Measurements from ENCODE around the gene SETD2. TPM values are rescaled to one million over a fixed set of nuclear protein-coding genes. Genes with fewer than 3 reads are reported as not detected.

The SETD2 gene
- total and polyA plus RNA-seq, 2 experiments from 2014 or later = 14.2 to 36.0 TPM

DNA sequence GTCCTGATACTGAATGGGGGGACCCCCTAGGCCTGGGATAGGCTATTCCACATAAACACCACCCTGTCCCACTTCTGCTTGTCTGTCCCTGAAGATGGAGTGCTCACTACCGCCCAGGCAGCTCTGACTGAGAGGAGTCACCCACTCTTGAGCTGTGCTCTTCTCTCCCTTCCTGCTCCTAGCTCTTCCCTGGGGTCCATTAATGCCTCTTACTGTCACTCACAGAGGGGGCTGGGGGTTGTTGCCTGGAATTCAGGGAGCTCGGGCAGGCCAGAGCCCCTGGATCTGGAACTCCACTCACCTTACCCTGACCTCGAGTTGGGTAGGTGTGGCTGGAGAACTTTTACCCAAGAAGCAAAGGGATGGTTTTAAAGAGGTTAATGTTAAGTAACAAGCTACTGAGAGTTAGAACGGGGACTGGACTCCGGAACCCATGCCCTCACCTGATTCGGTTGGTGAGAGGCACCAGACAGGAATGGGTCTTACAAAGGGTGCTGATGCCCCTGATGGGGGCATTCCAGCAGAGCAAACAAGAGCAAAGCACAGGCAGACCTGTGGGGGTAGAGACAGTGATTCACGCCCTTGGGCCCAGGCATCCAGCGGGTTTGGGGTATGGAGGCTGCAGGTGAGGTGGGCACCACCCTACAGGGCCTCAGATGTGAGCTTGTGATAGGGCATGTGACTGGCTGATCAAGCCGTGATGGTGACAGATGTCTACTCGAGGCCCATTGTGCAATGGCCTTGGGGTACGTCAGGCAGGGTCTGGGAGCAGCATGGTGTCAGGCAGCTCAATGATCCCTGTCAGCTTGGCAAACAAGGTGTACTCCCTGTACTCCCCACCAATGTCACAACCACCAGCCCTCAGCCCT is 179.1 kb downstream of the SETD2 start:
- peaks cover 10% of the 10 kb centered on the region for H3K4me1 ChIP-seq (ENCODE audit: low read depth)
- H3K36me3 ChIP-seq = no peaks in the 10 kb centered on the region
- H3K27me3 ChIP-seq = no peaks in the 10 kb centered on the region
- no peaks in the 10 kb centered on the region for H3K9me3 ChIP-seq (ENCODE audit: low read depth)
- no peak overlapping the region for H3K4me3 ChIP-seq
- DNase-seq (ENCODE audit: low read depth in 1 of 2, low spot score in 1 of 2) = no peak
- H3K27ac ChIP-seq = no peak overlapping the region
- TF ChIP-seq CTCF (IDR thresholded peaks at IDR 0.05; ENCODE audit: low read depth, low read length) = no peak

DNA sequence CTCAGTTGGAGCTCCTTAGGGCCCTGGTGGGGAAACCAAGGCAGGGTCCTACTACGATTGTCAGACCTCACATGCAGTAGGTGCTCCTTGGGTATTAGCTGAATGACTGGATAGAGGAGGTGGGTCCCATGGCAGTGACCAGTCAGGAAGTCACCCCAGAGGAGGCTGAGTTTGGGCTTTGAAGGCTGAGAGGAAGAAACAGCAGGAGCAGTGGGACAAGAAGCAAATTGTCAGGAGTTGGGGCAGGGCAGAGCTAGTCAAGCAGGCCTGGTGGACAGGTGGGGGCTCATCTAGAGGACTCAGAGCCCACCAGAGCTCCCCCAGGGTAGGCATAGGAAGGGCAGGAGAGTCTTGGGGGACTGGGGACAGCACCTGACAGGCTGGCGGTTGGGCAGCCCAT is 181.4 kb downstream of the SETD2 start:
- no peaks in the 10 kb centered on the region for H3K9me3 ChIP-seq (ENCODE audit: low read depth)
- peaks cover 10% of the 10 kb centered on the region for H3K4me1 ChIP-seq (ENCODE audit: low read depth)
- no peak for DNase-seq (ENCODE audit: low read depth in 1 of 2, low spot score in 1 of 2)
- no peak overlapping the region for H3K27ac ChIP-seq
- H3K36me3 ChIP-seq = no peaks in the 10 kb centered on the region
- no peaks in the 10 kb centered on the region for H3K27me3 ChIP-seq
- no peak overlapping the region for H3K4me3 ChIP-seq
- no peak for TF ChIP-seq CTCF (IDR thresholded peaks at IDR 0.05; ENCODE audit: low read depth, low read length)

GRCh38 chr3:46981932-46982471 is 181.9 kb downstream of the SETD2 start:
- Histone ChIP-seq H3K9me3 (ENCODE audit: low read depth) (no peaks in the 10 kb centered on the region), H3K4me3 (no peak overlapping the region), H3K27ac (no peak overlapping the region), H3K4me1 (ENCODE audit: low read depth) (peaks cover 8% of the 10 kb centered on the region), H3K27me3 (no peaks in the 10 kb centered on the region), H3K36me3 (no peaks in the 10 kb centered on the region)
- TF ChIP-seq CTCF (IDR thresholded peaks at IDR 0.05; ENCODE audit: low read depth, low read length) = no peak
- DNase-seq (ENCODE audit: low read depth in 1 of 2, low spot score in 1 of 2) = no peak

- no peak for TF ChIP-seq CTCF (IDR thresholded peaks at IDR 0.05; ENCODE audit: low read depth, low read length)
- H3K4me3 ChIP-seq = peak overlapping the region; percentile 68
- no peaks in the 10 kb centered on the region for H3K36me3 ChIP-seq
- H3K9me3 ChIP-seq (ENCODE audit: low read depth) = no peaks in the 10 kb centered on the region
- no peak overlapping the region for H3K27ac ChIP-seq
- peaks cover 4% of the 10 kb centered on the region for H3K4me1 ChIP-seq (ENCODE audit: low read depth)
- no peaks in the 10 kb centered on the region for H3K27me3 ChIP-seq
- peak in 1 of 2 donors; percentile 47 for DNase-seq (ENCODE audit: low read depth in 1 of 2, low spot score in 1 of 2)
These were observed 183.9 kb downstream of the SETD2 start for GRCh38 chr3:46979958-46980497.

DNA sequence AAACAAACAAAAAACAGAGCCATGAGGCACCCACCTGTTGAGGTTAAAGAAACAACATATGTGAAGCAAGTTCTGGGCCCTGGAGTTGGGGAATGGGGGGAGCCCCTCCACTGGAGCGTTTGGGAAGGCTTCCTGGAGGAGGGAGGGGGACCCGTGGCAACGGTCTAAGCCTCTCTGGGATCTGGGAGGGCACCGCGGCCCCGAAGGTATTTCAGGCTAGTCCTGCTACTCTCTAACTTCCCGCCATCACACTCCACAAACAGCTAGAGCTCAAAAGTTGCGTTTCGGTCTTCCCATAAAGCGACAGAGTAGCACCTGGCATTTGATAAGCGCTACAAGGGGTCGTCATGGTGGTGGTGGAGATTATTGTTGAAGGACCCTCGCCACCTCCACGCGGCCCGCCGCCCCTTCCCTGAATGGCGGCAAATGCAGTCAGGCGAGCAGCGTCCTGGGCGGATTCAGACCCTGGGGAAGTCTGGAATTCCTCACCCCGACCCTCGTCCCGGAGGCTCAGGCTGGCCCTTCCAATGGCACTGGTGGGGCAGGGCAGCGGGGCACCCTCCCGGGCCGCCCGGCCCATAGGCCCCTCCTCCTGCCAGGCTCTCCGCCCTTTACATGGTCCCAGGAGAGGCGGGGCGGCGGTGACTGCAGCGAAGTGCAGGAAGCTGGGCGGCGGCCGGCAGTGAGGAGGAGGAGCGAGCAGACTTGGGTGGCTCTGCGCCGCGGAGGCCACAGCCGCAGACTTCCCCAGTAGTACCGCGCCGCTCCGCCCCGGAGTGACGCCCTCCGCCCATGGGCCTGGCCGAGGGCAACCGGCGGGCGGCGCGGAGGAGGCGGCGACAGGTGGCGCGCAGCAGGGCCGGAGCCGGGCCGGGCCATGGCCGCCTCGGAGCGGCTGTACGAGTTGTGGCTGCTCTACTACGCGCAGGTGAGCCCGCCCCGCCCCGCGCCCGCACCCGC is 184.6 kb downstream of the SETD2 start, which contains the start of gene NBEAL2:
NBEAL2 (plus strand) TSS at position 682 of the 960 bp plus-strand sequence; CDS start at position 878, 196 bp downstream.
- peaks cover 4% of the 10 kb centered on the region for H3K4me1 ChIP-seq (ENCODE audit: low read depth)
- no peaks in the 10 kb centered on the region for H3K36me3 ChIP-seq
- no peaks in the 10 kb centered on the region for H3K9me3 ChIP-seq (ENCODE audit: low read depth)
- peak; percentile 93 to 95 for DNase-seq (ENCODE audit: low read depth in 1 of 2, low spot score in 1 of 2)
- peak within 1 kb of the TSS; percentile 68 for H3K4me3 ChIP-seq
- H3K27me3 ChIP-seq = no peaks in the 10 kb centered on the region
- no peak for TF ChIP-seq CTCF (IDR thresholded peaks at IDR 0.05; ENCODE audit: low read depth, low read length)
- H3K27ac ChIP-seq = peak within 1 kb of the TSS; percentile 35
